Panc1 (cell line): ENCODE results near the gene ADPGK.

Source experiments
- CTCF ChIP-seq: fragments of 450-650 bp; IDR thresholded peaks from 2 replicates; pipeline ENCODE4 v1.5.1; 2017; ENCODE audit warnings: mild to moderate bottlenecking
- POLR2AphosphoS5 ChIP-seq: IDR thresholded peaks from 2 replicates; pipeline ENCODE4 v1.6.1; 2012; ENCODE audit warnings: mild to moderate bottlenecking, low read depth, low read length, moderate library complexity
- SIN3A ChIP-seq: IDR thresholded peaks from 2 replicates; pipeline ENCODE4 v1.6.1; 2012; ENCODE audit warnings: low read depth, mild to moderate bottlenecking, low read length, moderate library complexity, borderline replicate concordance; ENCODE audit not compliant: insufficient read depth

- TF ChIP-seq CTCF = no peak
- TF ChIP-seq POLR2AphosphoS5 = no peak
- TF ChIP-seq SIN3A = no peak
Measured at GRCh38 chr15:72732086-72732485, 51.5 kb downstream of the ADPGK start.
